Posterior vena cava (tissue), 2 donors: ENCODE data around the gene DHX32. TPM values are rescaled to one million over a fixed set of nuclear protein-coding genes. Genes with fewer than 3 reads are reported as not detected.

ENCODE experiments used
- microRNA-seq, 2 donors: library from miRNA; unstranded; fragments of <30 nt; microRNA quantifications; one replicate each; pipeline ENCODE4 v1.2.0, GENCODE V29; 2020 to 2021; ENCODE audit warnings: borderline microRNAs expressed in 2 of 2
- total RNA-seq, 2 donors: library from RNA; stranded (reverse); fragmentation: NEBNext Ultra II Directional; extraction: Animal tissue kit (Norgen Biotek cat#: 25700); gene quantifications; one replicate each; pipeline ENCODE4 v1.2.1, GENCODE V29; 2021
- donor health status: DM: yes; HTN: yes; CAD: no.
- donor health status: DM: yes; HTN: yes; CAD: no.

DHX32 gene
- total RNA-seq, 2 donors from 2014 or later, result 19.0 to 25.1 TPM

Small RNA genes lying within 50 kb of the gene (microRNA-seq; reads per million reads assigned to microRNA genes)
- 0 reads per million in 2 donors for gene MIR4484

Other genes starting within 250 kb of the DHX32 start
- not detected for gene TEX36, start 198.1 kb downstream of the DHX32 start, total RNA-seq
- 10 to 100 TPM; 13.5 to 16.8 TPM for gene EDRF1, start 161.6 kb downstream of the DHX32 start, total RNA-seq
- under 1 TPM; 0.28 to 0.38 TPM for gene MMP21, start 105.5 kb downstream of the DHX32 start, total RNA-seq
- gene UROS, start 58.0 kb downstream of the DHX32 start, total RNA-seq, result 10 to 100 TPM; 28.2 to 31.4 TPM
- 10 to 100 TPM; 37.5 to 38.8 TPM for gene BCCIP, start 57.7 kb downstream of the DHX32 start, total RNA-seq
- gene FANK1, start 15.3 kb upstream of the DHX32 start, total RNA-seq, result 1 to 10 TPM; 1.5 to 3.0 TPM